Breast epithelium (tissue), 4 donors: ENCODE results near the gene IFIT3. TPM values are rescaled to one million over a fixed set of nuclear protein-coding genes. Genes with fewer than 3 reads are reported as not detected.
"Not testable (repeated sequence)": the region's sequence is repeated elsewhere in the genome, so short reads cannot be mapped to it uniquely, and the experiment has no call there.

Experiments
- DNase-seq, 2 donors: peaks; one replicate each; pipeline ENCODE4 v3.0.0-alpha.2; 2019; ENCODE audit warnings: low spot score in 2 of 2
- H3K27ac ChIP-seq, 2 donors: fragments of 200-600 bp; sonication (generic) in 1 of 2; one replicate each; pipeline ENCODE4 v1.5.1; 2016 to 2019; ENCODE audit warnings: mild to moderate bottlenecking in 1 of 2
- H3K27me3 ChIP-seq, 2 donors: fragments of 200-600 bp; sonication (generic) in 1 of 2; one replicate each; pipeline versions ENCODE4 v1.5.1 to v1.6.0; 2017 to 2019; ENCODE audit warnings: control low read depth in 1 of 2, mild to moderate bottlenecking in 1 of 2
- H3K36me3 ChIP-seq: fragments of 200-600 bp; one replicate; pipeline ENCODE4 v1.5.1; 2019
- H3K4me1 ChIP-seq, 2 donors: fragments of 200-600 bp; sonication (generic); one replicate each; pipeline ENCODE4 v1.5.1; 2016 to 2019; ENCODE audit warnings: control low read depth in 1 of 2
- H3K4me3 ChIP-seq, 3 donors: fragments of 200-600 bp; sonication (generic); 1 replicate in 2 of 3; 2 replicates in 1 of 3; pipeline ENCODE4 v1.5.1; 2016 to 2019; ENCODE audit warnings: mild to moderate bottlenecking in 3 of 3, moderate library complexity in 2 of 3
- H3K9me3 ChIP-seq, 2 donors: fragments of 200-600 bp; sonication (generic) in 1 of 2; one replicate each; pipeline ENCODE4 v1.5.1; 2016 to 2019; ENCODE audit warnings: control low read depth in 1 of 2
- POLR2A ChIP-seq: fragments of 450-650 bp; IDR thresholded peaks from one replicate; pipeline ENCODE4 v1.6.1; 2016; ENCODE audit warnings: antibody characterized with exemption, mild to moderate bottlenecking, moderate library complexity
- POLR2AphosphoS5 ChIP-seq, 3 donors: sonication (generic); formaldehyde crosslinking; IDR thresholded peaks; one replicate each; pipeline ENCODE4 v1.6.1; 2017; ENCODE audit warnings: antibody characterized with exemption in 3 of 3
- intact Hi-C: fragments of 100-400 bp; cut with DNase I; formaldehyde crosslinking; loops from one replicate; pipeline ENCODE4 v1.15.1; 2023; ENCODE audit warnings: low total_unique reads
- total RNA-seq, 3 donors: library from RNA; depleted of rRNA; stranded (reverse); fragments of >200 nt; gene quantifications; one replicate each; pipeline ENCODE4 v1.1.0, GENCODE V29; 2016
- TF ChIP-seq, protein P1 (sequence below), 3 donors: fragments of 450-650 bp; IDR thresholded peaks; one replicate each; pipeline ENCODE4 v1.5.1; 2016 to 2017; ENCODE audit warnings: antibody characterized with exemption in 3 of 3, mild to moderate bottlenecking in 3 of 3, moderate library complexity in 3 of 3

The IFIT3 gene
- total RNA-seq, 3 donors from 2014 or later: 8.2 to 10.4 (median 9.5) TPM

DNA sequence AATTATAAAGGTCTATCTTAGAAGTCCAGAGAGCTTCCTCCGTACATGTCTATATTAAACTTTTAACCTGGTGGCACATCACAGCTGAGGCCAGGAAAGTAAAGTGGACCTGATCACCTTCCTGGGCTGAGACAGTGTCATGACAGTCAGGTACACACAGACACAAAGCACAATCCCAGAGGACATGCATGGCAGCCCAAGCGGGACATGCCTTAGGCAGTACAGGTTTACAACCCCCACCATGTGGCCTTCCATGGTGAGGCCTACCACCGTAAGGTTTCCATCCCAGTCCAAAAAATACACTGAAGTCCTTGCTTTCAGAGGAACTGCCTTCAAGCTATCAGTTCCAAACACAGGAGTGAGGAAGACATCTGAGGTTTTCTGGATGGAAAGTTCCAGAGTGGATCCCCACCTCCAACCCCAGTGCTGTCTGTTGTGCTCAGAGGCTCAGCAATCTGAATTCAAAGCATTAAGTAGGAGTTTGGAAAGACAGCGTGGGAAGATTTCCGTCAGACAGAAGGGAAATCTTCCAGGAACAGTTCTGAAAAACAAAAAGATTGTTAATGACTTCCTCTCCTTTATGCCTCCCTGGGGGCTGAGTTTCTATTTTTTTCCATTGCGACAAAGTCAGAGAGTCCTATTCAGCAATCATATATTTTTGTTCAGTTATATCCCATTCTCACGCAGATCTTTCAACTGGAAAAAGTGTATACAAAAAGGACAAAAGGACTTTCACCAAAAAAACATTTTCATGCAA lies 20.1 kb downstream of the IFIT3 start:
- Histone ChIP-seq H3K27ac (peak overlapping the region; percentile 22 to 86), H3K36me3 (no peaks in the 10 kb centered on the region), H3K4me3 (no peak overlapping the region), H3K9me3 (no peaks in the 10 kb centered on the region), H3K4me1 (peaks cover 0 to 2% of the 10 kb centered on the region in 2 donors), H3K27me3 (no peaks in the 10 kb centered on the region)
- intact Hi-C loops: no loop called here
- TF ChIP-seq, protein P1, sequence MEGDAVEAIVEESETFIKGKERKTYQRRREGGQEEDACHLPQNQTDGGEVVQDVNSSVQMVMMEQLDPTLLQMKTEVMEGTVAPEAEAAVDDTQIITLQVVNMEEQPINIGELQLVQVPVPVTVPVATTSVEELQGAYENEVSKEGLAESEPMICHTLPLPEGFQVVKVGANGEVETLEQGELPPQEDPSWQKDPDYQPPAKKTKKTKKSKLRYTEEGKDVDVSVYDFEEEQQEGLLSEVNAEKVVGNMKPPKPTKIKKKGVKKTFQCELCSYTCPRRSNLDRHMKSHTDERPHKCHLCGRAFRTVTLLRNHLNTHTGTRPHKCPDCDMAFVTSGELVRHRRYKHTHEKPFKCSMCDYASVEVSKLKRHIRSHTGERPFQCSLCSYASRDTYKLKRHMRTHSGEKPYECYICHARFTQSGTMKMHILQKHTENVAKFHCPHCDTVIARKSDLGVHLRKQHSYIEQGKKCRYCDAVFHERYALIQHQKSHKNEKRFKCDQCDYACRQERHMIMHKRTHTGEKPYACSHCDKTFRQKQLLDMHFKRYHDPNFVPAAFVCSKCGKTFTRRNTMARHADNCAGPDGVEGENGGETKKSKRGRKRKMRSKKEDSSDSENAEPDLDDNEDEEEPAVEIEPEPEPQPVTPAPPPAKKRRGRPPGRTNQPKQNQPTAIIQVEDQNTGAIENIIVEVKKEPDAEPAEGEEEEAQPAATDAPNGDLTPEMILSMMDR (IDR thresholded peaks at IDR 0.05): no peak
- TF ChIP-seq POLR2A: no peak
- TF ChIP-seq POLR2AphosphoS5 (IDR thresholded peaks at IDR 0.05): peak in 1 of 3 donors; percentile 11
- no peak for DNase-seq

DNA sequence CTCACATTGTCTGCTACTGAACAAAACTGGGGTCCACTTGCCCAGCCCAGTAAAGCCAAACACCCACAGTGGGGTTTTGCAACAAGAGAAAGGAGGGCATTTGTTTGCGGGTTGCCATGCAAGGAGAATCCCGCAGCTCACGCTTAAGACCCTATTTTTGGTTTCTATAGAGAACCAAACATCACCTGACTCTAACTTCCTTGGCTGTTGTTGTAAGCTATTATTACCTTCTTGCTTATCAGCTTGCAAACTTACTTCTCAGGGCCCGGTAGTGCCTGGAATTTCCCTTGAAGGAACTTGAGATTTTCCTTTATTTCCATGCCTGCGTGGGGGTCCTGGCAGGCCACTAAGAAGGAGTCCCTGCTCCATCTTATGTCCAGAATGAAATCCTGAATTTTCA lies 20.7 kb downstream of the IFIT3 start:
- DNase-seq: no peak
- Histone ChIP-seq H3K4me1 (peaks cover 0 to 2% of the 10 kb centered on the region in 2 donors), H3K36me3 (no peaks in the 10 kb centered on the region), H3K27ac (peak overlapping the region; percentile 22 to 64), H3K4me3 (no peak overlapping the region), H3K9me3 (no peaks in the 10 kb centered on the region), H3K27me3 (no peaks in the 10 kb centered on the region)
- intact Hi-C loops: no loop called here
- TF ChIP-seq POLR2AphosphoS5 (IDR thresholded peaks at IDR 0.05) (no peak), POLR2A (no peak)
- TF ChIP-seq, protein P1 (IDR thresholded peaks at IDR 0.05): no peak

DNA sequence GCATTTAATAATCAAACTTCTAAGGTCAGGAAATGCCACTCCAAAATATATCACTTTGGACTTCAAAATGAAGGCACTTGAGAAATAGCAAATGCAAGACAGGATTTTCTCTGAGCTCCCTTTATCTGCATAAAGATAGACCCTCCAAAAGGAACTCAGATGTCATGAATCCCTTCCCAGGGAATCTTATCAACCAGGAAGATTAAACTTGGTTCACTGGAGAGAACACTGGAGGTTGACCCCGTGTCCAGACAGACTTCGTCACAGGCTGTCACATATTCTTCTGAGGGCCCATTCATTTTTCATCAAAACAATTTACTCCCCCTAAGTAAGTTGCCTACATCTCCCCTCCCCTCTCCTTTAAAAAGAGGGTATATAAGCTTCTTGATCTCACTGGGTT lies 21.2 kb downstream of the IFIT3 start:
- no peak for DNase-seq
- H3K9me3 ChIP-seq: no peaks in the 10 kb centered on the region
- no peaks in the 10 kb centered on the region for H3K27me3 ChIP-seq
- TF ChIP-seq POLR2AphosphoS5 (IDR thresholded peaks at IDR 0.05) (no peak), POLR2A (no peak)
- TF ChIP-seq, protein P1 (IDR thresholded peaks at IDR 0.05): no peak
- peaks cover 0 to 2% of the 10 kb centered on the region in 2 donors for H3K4me1 ChIP-seq
- no peak overlapping the region for H3K4me3 ChIP-seq
- H3K36me3 ChIP-seq: no peaks in the 10 kb centered on the region
- intact Hi-C loops: no loop called here
- peak overlapping the region in 1 of 2 donors; percentile 16 for H3K27ac ChIP-seq

DNA sequence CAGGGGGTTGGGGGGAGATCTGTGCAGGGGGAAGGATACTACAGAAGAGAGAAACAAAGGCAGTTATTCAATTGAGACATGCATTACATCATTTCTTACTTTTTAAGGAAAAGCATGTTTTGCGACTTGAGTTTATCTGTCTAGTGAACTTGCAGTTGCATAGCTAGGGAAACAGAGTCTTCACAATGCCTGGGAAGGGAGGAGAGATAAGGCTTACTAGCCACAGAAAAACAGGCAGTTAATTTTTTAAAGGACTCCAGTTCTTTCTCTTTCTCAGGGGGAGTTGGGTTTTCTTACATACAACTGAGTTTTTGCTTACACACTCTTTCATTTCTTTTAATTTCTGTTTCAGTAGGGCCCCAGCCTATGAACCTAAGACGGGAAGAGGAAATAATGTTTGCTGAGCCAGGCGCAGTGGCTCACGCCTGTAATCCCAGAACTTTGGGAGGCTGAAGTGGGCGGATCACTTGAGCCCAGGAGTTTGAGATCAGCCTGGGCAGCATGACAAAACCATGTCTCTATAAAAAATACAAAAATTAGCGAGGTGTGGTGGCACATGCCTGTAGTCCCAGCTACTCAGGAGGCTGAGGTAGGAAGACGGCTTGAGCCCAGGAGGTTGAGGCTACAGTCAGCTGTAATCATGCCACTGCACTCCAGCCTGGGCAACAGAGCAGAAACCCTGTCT lies 23.0 kb downstream of the IFIT3 start:
- H3K4me1 ChIP-seq, DNase-seq, intact Hi-C loops, H3K27me3 ChIP-seq, H3K36me3 ChIP-seq, H3K4me3 ChIP-seq, H3K9me3 ChIP-seq: not testable (repeated sequence)
- H3K27ac ChIP-seq: peak overlapping the region; percentile 75 to 79

DNA sequence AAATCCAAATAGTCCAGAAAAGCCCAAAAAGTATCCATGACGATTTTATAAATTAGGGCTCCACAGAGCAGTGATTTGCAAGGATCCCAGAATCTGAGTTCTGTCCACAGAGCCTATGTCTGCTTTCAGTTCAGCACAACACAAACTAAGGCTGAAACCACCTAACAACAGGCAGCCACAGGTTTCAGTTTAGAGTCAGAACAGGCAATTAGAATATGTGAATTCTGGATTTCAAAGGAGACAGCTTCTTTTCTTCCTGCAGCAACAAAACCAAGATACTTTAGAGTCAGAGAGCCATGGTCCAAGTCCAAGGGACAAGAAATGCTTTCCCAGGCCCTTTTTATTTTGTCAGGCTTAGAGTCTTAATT lies 23.6 kb downstream of the IFIT3 start:
- no peaks in the 10 kb centered on the region for H3K36me3 ChIP-seq
- TF ChIP-seq POLR2AphosphoS5 (IDR thresholded peaks at IDR 0.05) (no peak), POLR2A (no peak)
- TF ChIP-seq, protein P1 (IDR thresholded peaks at IDR 0.05): no peak
- H3K4me3 ChIP-seq: no peak overlapping the region
- peak overlapping the region; percentile 75 to 79 for H3K27ac ChIP-seq
- peaks cover 0 to 2% of the 10 kb centered on the region in 2 donors for H3K4me1 ChIP-seq
- intact Hi-C loops: no loop called here
- no peaks in the 10 kb centered on the region for H3K9me3 ChIP-seq
- DNase-seq: no peak
- H3K27me3 ChIP-seq: no peaks in the 10 kb centered on the region
